HepG2 (cell line): ENCODE results near the gene FOCAD.

Experiments used
- CHD2 ChIP-seq: IDR thresholded peaks from 2 replicates; pipeline ENCODE4 v1.6.1; 2011; ENCODE audit warnings: low read depth, low read length, improper control_type of control experiment
- HES4 ChIP-seq: sonication (generic); formaldehyde crosslinking; IDR thresholded peaks from 2 replicates; pipeline ENCODE4 v1.9.0; 2021; ENCODE audit warnings: mild to moderate bottlenecking, missing genetic modification reagents, borderline replicate concordance
- POLR2A ChIP-seq, 2 experiments: IDR thresholded peaks; 2 replicates each; pipeline ENCODE4 v1.6.1; 2011; ENCODE audit warnings: low read depth in 2 of 2, low read length in 2 of 2, mild to moderate bottlenecking in 1 of 2, moderate library complexity in 1 of 2; ENCODE audit not compliant: insufficient read depth in 1 of 2

- TF ChIP-seq CHD2, result no peak
- TF ChIP-seq POLR2A (IDR thresholded peaks at IDR 0.05; ENCODE audit: insufficient read depth in 1 of 2, low read depth in 2 of 2, low read length in 2 of 2), result no peak
- TF ChIP-seq HES4 (CRISPR knock-in tag), result no peak
Measured at GRCh38 chr9:20945856-20946255, 261.8 kb downstream of the FOCAD start.
